PFSK-1 (cell line): Measurements from ENCODE around the gene CUL9.

Source experiments
- FOXP2 ChIP-seq: optimal IDR thresholded peaks from 2 replicates; pipeline ENCODE3; 2011; ENCODE audit warnings: borderline replicate concordance, control low read depth, inconsistent platforms; ENCODE audit not compliant: insufficient read depth; ENCODE audit errors: extremely low read length, extremely low read depth
- POLR2AphosphoS5 ChIP-seq: IDR thresholded peaks from 2 replicates; pipeline ENCODE4 v1.6.1; 2012; ENCODE audit warnings: low read depth, mild to moderate bottlenecking, control low read depth, low read length, moderate library complexity
- REST ChIP-seq, 2 experiments: IDR thresholded peaks; 2 replicates each; pipeline versions ENCODE4 v1.6.1 to v1.8.0; 2011 to 2012; ENCODE audit warnings: low read depth in 2 of 2, low read length in 2 of 2, control low read depth in 1 of 2, inconsistent platforms in 1 of 2, mild to moderate bottlenecking in 1 of 2, moderate library complexity in 1 of 2; ENCODE audit not compliant: insufficient read depth in 1 of 2
- SIN3A ChIP-seq: IDR thresholded peaks from 2 replicates; pipeline ENCODE4 v1.6.1; 2012; ENCODE audit warnings: mild to moderate bottlenecking, low read length, moderate library complexity, borderline replicate concordance; ENCODE audit not compliant: insufficient read depth
- TAF1 ChIP-seq: IDR thresholded peaks from 2 replicates; pipeline ENCODE4 v1.6.1; 2012; ENCODE audit warnings: low read length, control low read depth, borderline replicate concordance; ENCODE audit not compliant: insufficient read depth

The CUL9 gene

DNA sequence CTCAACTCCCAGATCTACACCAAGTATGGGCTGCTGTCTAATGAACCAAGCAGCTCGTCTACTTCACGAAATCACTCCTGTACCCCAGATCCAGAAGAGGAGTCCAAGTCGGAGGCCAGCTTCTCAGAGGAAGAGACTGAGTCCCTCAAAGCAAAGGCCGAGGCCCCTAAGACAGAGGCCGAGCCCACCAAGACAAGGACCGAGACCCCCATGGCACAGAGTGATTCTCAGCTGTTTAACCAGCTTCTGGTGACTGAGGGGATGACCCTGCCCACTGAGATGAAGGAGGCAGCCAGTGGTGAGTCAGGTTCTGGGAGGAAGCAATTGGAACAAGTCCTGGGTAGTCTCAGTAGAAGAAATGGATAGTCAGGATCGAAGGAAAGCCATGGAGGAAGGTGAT, 5.8 kb downstream of the CUL9 start:
- TF ChIP-seq REST (IDR thresholded peaks at IDR 0.05; ENCODE audit: insufficient read depth in 1 of 2, low read depth in 2 of 2, low read length in 2 of 2), result no peak
- no peak for TF ChIP-seq SIN3A
- TF ChIP-seq POLR2AphosphoS5, result no peak
- no peak for TF ChIP-seq FOXP2
- TF ChIP-seq TAF1, result no peak

GRCh38 chr6:43188426-43188825, 6.4 kb downstream of the CUL9 start:
- TF ChIP-seq REST (IDR thresholded peaks at IDR 0.05; ENCODE audit: insufficient read depth in 1 of 2, low read depth in 2 of 2, low read length in 2 of 2) (no peak), FOXP2 (no peak), TAF1 (no peak)

GRCh38 chr6:43189776-43190304, 7.8 kb downstream of the CUL9 start:
- no peak for TF ChIP-seq FOXP2
- TF ChIP-seq POLR2AphosphoS5, result no peak
- TF ChIP-seq REST (IDR thresholded peaks at IDR 0.05; ENCODE audit: insufficient read depth in 1 of 2, low read depth in 2 of 2, low read length in 2 of 2), result no peak
- no peak for TF ChIP-seq SIN3A
- TF ChIP-seq TAF1, result no peak

DNA sequence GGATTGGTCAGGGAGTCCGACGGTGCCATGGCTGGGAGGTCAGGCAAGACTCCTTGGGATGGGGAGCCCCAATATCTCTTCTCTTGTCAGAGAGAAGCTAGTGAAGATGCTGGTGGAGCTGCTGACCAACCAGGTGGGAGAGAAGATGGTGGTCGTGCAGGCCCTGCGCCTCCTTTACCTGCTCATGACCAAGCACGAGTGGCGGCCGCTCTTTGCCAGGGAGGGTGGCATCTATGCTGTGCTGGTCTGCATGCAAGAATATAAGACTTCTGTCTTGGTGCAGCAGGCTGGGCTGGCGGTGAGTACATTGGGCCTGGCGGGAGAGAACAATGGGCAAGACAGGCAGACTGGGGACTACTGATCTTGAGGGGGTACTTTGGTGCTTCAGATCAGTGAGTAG, 10.9 kb downstream of the CUL9 start:
- no peak for TF ChIP-seq TAF1

DNA sequence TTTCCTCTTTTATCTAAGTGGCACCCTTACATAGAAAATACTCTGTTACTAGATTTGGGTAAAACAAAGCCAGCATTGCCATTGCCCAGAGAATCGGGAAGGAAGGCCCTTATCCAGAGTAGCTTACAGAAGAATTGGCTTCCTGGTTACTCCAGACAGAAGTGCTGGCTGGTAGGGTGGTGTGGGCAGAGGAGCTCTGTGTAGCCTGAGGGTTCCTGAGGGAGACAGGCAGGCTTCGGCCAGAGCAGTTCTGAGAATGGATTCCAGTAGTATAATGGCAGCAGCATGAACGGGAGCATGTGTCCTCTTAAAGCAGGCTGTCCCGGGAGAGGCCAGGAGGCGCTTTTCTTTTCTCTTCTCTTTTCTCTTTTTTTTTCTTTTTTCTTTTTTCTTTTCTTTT, 11.9 kb downstream of the CUL9 start:
- TF ChIP-seq TAF1 (no peak), SIN3A (no peak), POLR2AphosphoS5 (no peak), REST (IDR thresholded peaks at IDR 0.05; ENCODE audit: insufficient read depth in 1 of 2, low read depth in 2 of 2, low read length in 2 of 2) (no peak), FOXP2 (no peak)

DNA sequence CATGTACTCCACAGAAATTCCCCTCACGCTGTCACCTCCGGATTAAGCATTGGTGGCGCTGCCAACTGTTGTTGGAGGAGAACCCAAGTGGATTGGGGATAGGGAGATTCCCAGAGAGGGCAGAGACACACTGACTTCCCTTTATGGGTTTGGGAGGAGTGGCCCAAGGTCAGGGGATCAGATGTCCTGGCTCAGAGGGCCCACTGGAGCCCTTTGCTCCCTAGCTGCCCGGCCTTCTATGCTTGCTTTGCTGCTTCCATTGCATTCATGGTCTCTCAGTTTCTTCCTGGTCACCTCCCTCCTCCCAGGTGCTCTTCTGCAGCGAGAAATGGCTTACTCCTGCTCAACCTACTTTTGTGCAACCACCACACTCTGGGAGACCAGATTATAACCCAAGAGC, 14.3 kb downstream of the CUL9 start:
- no peak for TF ChIP-seq SIN3A
- TF ChIP-seq TAF1, result no peak
- TF ChIP-seq REST (IDR thresholded peaks at IDR 0.05; ENCODE audit: insufficient read depth in 1 of 2, low read depth in 2 of 2, low read length in 2 of 2), result no peak
- no peak for TF ChIP-seq POLR2AphosphoS5
- TF ChIP-seq FOXP2, result no peak
